Measurements from ENCODE around the gene AKAP7. TPM values are rescaled to one million over a fixed set of nuclear protein-coding genes. Genes with fewer than 3 reads are reported as not detected.

The AKAP7 gene
- polyA plus RNA-seq, 2 of the 4 experiments (the other 2 are of a cell fraction) = 2.5 to 3.7 TPM

DNA sequence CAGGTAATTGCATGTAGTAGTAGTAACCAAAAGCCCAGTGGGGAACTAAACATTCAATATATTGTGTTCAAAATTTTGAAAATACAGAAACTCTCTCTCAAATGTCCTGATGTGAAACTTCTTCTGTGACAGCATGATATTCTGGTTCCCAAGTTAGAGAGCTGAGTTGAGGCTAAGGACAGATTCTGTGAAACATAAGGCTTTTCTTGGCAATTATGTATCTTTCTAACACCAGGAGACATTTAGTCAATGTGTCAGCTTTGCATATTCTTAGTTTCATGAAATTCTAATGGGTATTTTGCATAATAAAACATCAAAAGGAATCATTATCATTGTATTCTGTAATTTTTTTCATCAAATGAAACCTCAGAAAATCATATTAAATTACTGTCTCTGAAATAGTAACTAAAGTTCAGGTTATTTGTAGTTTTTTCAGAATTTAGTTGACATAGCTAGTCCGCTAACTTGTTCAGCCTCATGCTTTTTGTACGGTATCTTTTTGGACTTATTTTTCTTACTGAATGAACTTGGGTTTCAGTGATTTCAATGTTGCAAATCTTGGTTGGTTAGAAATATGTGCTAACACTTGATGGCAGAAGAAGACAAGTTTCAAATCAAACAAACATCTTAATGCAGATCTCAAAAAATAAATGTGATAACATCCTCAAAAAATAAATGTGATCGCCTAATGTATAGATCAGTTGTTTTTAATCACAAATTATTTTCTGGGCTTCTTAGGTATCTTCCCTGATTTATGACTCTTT, 70.4 kb downstream of the AKAP7 start:
- 96% methylated on average over 3 of the region's 3 CpGs for WGBS (ENCODE audit: missing lambda C conversion rate)
- TF ChIP-seq MAFK (IDR thresholded peaks at IDR 0.05; ENCODE audit: partially characterized antibody) (no peak), POLR2A (IDR thresholded peaks at IDR 0.05; ENCODE audit: low read length) (no peak), KDM1A (IDR thresholded peaks at IDR 0.05; ENCODE audit: low read depth) (no peak), TFCP2L1 (CRISPR knock-in tag; IDR thresholded peaks at IDR 0.05) (no peak), SMC3 (IDR thresholded peaks at IDR 0.05) (no peak), CHD4 (IDR thresholded peaks at IDR 0.05; ENCODE audit: borderline replicate concordance) (no peak), FOSB (CRISPR knock-in tag; IDR thresholded peaks at IDR 0.05) (no peak), KDM5A (IDR thresholded peaks at IDR 0.05) (no peak), ZSCAN20 (CRISPR knock-in tag; IDR thresholded peaks at IDR 0.05) (no peak)
- ChIA-PET POLR2A (no interaction called here), CTCF (interaction anchor here (1.1 kb wide), 1 partner anchor 254 kb away, joined by 3 read pairs; no protein-coding TSS in a partner anchor)
- Histone ChIP-seq H3K27ac (no peak overlapping the region), H3K4me1 (no peaks in the 10 kb centered on the region), H3K4me2 (no peak overlapping the region), H3K9me3 (no peaks in the 10 kb centered on the region), H3K4me3 (no peak overlapping the region)
- FAIRE-seq = no peak
- no peak for DNase-seq (ENCODE audit: low read depth in 1 of 2, low spot score in 1 of 2)
- ATAC-seq = no peak

DNA sequence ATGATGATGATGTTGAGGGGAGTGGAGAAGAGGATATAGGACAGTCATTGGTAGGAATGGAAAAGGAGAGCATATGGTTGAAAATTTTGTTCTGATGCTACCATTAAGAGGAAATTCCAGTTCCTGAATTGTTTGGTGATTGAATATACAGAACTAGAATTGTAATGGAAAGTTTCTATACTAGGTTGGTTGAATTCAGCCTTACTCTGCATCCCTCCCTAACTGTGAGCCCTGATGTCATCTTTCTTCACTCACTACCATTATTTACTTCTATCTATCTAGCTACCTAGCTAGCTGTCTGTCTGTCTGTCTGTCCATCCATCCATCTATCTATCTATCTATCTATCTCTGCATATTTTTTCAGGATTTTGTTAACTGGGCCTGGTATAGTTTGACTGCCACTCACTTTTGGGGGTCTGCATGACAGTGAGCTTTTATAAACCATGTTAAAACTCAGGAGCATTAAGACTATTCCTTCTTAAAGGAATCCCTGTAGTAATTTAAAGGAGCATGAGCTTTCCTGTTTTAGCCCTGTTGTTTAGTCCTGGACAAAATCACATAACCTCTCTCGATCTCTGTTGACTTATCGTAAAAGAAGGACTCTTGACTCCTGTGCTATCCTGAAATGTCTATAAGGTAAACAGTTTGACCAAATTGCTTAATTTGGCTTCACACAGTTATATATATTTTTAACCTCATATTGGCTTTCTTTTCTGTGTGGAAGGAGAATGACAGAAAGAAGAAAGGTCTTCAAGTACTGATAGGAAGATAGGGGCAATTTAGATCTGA, 71.4 kb downstream of the AKAP7 start:
- POLR2A ChIA-PET = no interaction called here
- TF ChIP-seq PHF8 (IDR thresholded peaks at IDR 0.05; ENCODE audit: borderline replicate concordance, low read depth) = no peak
- TF ChIP-seq ZC3H11A (IDR thresholded peaks at IDR 0.05) = no peak
- no peak for TF ChIP-seq JUN (IDR thresholded peaks at IDR 0.05)
- no peak for TF ChIP-seq NR3C1 (IDR thresholded peaks at IDR 0.05)
- TF ChIP-seq, protein P1, sequence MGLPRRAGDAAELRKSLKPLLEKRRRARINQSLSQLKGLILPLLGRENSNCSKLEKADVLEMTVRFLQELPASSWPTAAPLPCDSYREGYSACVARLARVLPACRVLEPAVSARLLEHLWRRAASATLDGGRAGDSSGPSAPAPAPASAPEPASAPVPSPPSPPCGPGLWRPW (IDR thresholded peaks at IDR 0.05) = no peak
- TF ChIP-seq RARB (CRISPR knock-in tag; IDR thresholded peaks at IDR 0.05) = no peak
- no peak for TF ChIP-seq RNF2 (IDR thresholded peaks at IDR 0.05; ENCODE audit: borderline replicate concordance, low read depth)
- no peak for TF ChIP-seq PBX3 (IDR thresholded peaks at IDR 0.05)
- no peak for TF ChIP-seq EHMT2 (IDR thresholded peaks at IDR 0.05; ENCODE audit: low read depth)
- no peak for TF ChIP-seq MAZ (IDR thresholded peaks at IDR 0.05; ENCODE audit: borderline replicate concordance, low read depth, low read length)
- TF ChIP-seq, protein P2, sequence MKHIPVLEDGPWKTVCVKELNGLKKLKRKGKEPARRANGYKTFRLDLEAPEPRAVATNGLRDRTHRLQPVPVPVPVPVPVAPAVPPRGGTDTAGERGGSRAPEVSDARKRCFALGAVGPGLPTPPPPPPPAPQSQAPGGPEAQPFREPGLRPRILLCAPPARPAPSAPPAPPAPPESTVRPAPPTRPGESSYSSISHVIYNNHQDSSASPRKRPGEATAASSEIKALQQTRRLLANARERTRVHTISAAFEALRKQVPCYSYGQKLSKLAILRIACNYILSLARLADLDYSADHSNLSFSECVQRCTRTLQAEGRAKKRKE (CRISPR knock-in tag; IDR thresholded peaks at IDR 0.05; ENCODE audit: low read depth) = no peak
- TF ChIP-seq SREBF2 (IDR thresholded peaks at IDR 0.05) = no peak
- H3K27ac ChIP-seq = no peak overlapping the region
- H3K4me1 ChIP-seq = no peaks in the 10 kb centered on the region
- no peak overlapping the region for H3K4me2 ChIP-seq
- CTCF ChIA-PET = interaction anchor here (1.1 kb wide), 1 partner anchor 253 kb away, joined by 3 read pairs; no protein-coding TSS in a partner anchor
- H3K9me3 ChIP-seq = no peaks in the 10 kb centered on the region
- no peak for DNase-seq (ENCODE audit: low read depth in 1 of 2, low spot score in 1 of 2)
- ATAC-seq = no peak
- H3K4me3 ChIP-seq = no peak overlapping the region
- FAIRE-seq = no peak
- 90% methylated on average over 2 of the region's 2 CpGs for WGBS (ENCODE audit: missing lambda C conversion rate)

DNA sequence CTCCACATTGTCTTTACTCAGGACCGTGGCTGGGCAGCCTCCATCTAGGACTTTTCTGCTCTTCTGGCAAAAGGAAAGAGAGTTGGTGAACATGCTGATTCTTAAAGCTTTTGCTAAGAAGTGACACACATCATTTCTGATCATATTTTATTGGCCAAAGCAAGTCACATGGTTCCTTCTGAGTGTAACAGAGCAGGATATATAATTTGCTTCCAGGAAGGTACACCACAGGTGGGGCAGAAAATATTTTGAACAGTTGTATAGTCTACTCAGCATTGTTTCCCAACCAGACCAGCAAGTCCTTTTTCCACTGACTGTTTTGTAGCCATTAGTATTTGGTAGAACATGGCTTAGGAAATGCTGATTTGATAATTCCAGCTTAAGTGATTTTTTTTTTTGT, 73.5 kb downstream of the AKAP7 start:
- Histone ChIP-seq H3K27ac (no peak overlapping the region), H3K9me3 (no peaks in the 10 kb centered on the region), H3K4me2 (no peak overlapping the region), H3K4me1 (no peaks in the 10 kb centered on the region), H3K4me3 (no peak overlapping the region)
- CTCF ChIA-PET = no interaction called here
- DNase-seq (ENCODE audit: low read depth in 1 of 2, low spot score in 1 of 2) (no peak), FAIRE-seq (no peak), ATAC-seq (no peak)
- POLR2A ChIA-PET = no interaction called here
- WGBS (ENCODE audit: missing lambda C conversion rate) = 65% methylated on average over 1 of the region's 1 CpG
- TF ChIP-seq FOSB (CRISPR knock-in tag; IDR thresholded peaks at IDR 0.05) (no peak), FOSL2 (IDR thresholded peaks at IDR 0.05) (no peak), FOSL2 (CRISPR knock-in tag; IDR thresholded peaks at IDR 0.05) (no peak), JUNB (IDR thresholded peaks at IDR 0.05) (no peak), HDAC2 (IDR thresholded peaks at IDR 0.05) (no peak), CBX8 (IDR thresholded peaks at IDR 0.05) (no peak), HOXA7 (CRISPR knock-in tag; IDR thresholded peaks at IDR 0.05) (no peak), ZNF302 (CRISPR knock-in tag; IDR thresholded peaks at IDR 0.05) (no peak), ESRRA (IDR thresholded peaks at IDR 0.05; ENCODE audit: borderline replicate concordance, low read length) (no peak)
